Measurements from ENCODE around the gene AMPD2. TPM values are rescaled to one million over a fixed set of nuclear protein-coding genes. Genes with fewer than 3 reads are reported as not detected.

The AMPD2 gene
- total RNA-seq (2022; extraction: Qiagen RNA extraction) = 15.4 to 21.8 TPM (median 21.7 TPM) in 5 replicates

DNA sequence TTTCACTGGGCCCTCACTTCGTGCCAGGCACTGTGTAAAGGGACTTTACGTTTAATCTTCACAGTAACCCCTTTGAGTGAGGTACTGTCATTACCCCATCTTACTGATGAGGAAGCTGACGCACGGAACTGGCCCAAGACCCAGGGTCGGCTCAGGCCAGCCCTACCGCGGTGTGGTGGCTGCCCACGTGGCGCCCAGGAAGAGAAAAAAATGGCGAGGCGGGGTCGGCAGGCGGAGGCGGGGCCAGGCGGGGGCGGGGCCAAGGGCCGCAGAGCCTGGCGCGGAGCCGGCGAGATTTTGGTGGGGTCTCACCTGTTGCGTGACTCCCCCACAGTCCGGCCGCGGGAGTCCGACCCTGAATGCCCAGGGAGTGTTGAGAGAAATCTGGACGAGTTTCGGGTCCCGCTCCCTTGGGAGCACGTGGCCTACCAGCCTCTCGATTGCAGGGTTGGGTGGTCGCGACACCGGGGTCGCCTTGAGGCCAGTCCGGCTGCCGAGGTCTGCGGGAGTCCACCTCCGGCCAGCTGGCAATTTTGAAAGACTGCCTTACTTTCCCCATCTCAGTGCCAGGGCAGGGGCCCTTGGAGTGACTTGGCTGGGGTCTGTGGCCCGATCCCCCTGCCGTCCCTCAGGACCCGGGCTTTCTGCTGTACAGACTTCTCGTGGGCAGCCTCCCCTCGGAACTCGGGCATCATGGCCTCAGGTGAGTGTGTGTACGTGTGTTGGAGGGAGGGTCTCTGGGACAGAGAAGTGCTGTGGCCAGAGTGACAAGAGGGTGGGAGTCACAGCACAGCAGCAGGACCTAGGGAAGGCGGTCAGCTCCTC lies at the start of gene AMPD2, which contains the start of gene GNAT2:
TSS of gene AMPD2 (plus strand) at position 262 of the 825 bp plus-strand sequence. CDS start 1,339 bp downstream, outside the sequence.
TSS of gene GNAT2 (minus strand) at position 41 of the 825 bp plus-strand sequence. CDS start 6,746 bp downstream, outside the sequence.

DNA sequence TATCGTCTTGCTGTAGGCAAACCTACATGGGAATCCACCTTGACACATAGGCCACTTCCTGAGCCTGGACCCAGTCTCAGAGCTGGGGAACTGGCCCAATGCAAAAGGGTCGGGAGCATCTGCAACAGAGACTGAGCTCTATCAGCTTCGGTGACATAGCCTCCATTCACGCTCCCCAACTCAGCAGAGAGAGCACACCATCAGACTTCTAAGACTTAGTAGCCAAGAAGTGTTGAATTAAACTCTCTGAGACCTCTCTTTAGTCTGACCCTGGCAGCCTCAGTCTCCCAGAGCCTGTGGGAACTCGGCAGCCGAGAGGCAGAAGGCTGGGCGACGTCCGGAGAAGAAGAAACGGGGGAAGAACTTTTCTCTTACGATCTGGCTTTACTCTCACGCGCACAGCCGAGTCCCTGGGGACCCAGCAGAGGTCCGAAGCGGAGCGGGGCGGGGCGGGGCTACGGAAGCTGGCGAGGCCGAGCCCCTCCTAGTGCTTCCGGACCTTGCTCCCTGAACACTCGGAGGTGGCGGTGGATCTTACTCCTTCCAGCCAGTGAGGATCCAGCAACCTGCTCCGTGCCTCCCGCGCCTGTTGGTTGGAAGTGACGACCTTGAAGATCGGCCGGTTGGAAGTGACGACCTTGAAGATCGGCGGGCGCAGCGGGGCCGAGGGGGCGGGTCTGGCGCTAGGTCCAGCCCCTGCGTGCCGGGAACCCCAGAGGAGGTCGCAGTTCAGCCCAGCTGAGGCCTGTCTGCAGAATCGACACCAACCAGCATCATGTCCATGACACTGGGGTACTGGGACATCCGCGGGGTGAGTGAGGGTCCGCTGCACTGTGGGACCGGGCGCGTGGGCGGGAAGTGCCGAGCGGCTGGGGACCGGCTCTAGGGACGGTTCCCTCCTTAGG lies 36.2 kb downstream of the AMPD2 start, which contains the start of gene GSTM4:
TSS of gene GSTM4 (plus strand) at position 485 of the 905 bp plus-strand sequence. CDS start at position 776, 291 bp downstream.

DNA sequence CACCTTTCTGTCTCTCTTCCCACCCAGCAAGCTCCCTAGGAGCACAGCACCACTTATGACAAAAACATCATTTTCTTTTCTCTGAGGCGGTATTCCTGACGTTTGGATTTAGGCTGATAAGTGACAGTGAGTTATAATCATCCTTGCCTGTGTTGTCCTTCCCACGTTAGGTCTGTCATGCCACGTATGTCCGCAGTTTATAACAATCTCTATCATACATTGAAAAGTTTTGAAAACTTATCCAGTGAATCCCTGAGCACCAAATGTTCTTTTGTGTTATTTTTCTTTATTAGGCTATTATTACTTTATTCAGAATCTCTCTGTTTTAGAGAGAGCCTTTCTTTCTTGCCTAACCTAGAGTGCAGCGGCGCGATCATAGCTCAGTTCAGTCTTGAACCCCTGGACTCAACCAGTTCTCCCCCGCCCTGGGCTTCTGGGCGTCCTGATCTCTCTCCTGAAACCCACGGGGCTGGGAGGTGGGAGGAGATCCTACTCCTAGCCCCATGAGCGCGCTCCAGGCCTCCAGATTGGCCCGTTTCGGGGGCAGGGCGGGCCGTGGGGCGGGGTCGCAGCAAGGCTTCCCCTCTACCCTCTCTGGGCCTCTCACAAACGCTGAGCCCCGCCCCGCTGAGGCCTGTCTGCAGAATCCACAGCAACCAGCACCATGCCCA lies 48.0 kb downstream of the AMPD2 start, which contains the start of gene GSTM2:
TSS of gene GSTM2 (plus strand) at position 606 of the 671 bp plus-strand sequence. CDS start at position 665, 59 bp downstream.

Other genes with a start within 250 kb of the AMPD2 start
- gene SORT1, start 221.9 kb upstream of the AMPD2 start, total RNA-seq (2022; extraction: Qiagen RNA extraction) = 4.4 to 5.4 TPM (median 5.1 TPM) in 5 replicates
- gene PSMA5, start 193.4 kb upstream of the AMPD2 start, total RNA-seq (2022; extraction: Qiagen RNA extraction) = 86.2 to 112 TPM (median 87.9 TPM) in 5 replicates
- 0.09 to 0.17 TPM (median 0.11 TPM) in 5 replicates for gene SYPL2, start 153.3 kb upstream of the AMPD2 start, total RNA-seq (2022; extraction: Qiagen RNA extraction)
- gene ATXN7L2, start 135.9 kb upstream of the AMPD2 start, total RNA-seq (2022; extraction: Qiagen RNA extraction) = 1.4 to 2.4 TPM (median 2.1 TPM) in 5 replicates
- 3.8 to 5.1 TPM (median 4.5 TPM) in 5 replicates for gene CYB561D1, start 125.7 kb upstream of the AMPD2 start, total RNA-seq (2022; extraction: Qiagen RNA extraction)
- gene AMIGO1, start 110.1 kb upstream of the AMPD2 start, total RNA-seq (2022; extraction: Qiagen RNA extraction) = 0.99 to 1.7 TPM (median 1.4 TPM) in 5 replicates
- 0.06 TPM in 1 of 5 replicates, not detected in the others for gene GPR61, start 80.0 kb upstream of the AMPD2 start, total RNA-seq (2022; extraction: Qiagen RNA extraction)
- gene GNAI3, start 71.2 kb upstream of the AMPD2 start, total RNA-seq (2022; extraction: Qiagen RNA extraction) = 5.1 to 5.8 TPM (median 5.5 TPM) in 5 replicates
- 0.08 to 0.38 TPM (median 0.15 TPM) in 5 replicates for gene GNAT2, start 221 bp upstream of the AMPD2 start, total RNA-seq (2022; extraction: Qiagen RNA extraction)
- 8.3 to 10.3 TPM (median 9.3 TPM) in 5 replicates for gene GSTM4, start 36.3 kb downstream of the AMPD2 start, total RNA-seq (2022; extraction: Qiagen RNA extraction)
- gene GSTM2, start 48.2 kb downstream of the AMPD2 start, total RNA-seq (2022; extraction: Qiagen RNA extraction) = 2.7 to 4.8 TPM (median 3.5 TPM) in 5 replicates
- gene GSTM1, start 68.0 kb downstream of the AMPD2 start, total RNA-seq (2022; extraction: Qiagen RNA extraction) = 0.21 TPM in 1 of 5 replicates, not detected in the others
- gene GSTM5, start 92.4 kb downstream of the AMPD2 start, total RNA-seq (2022; extraction: Qiagen RNA extraction) = not detected in 5 replicates
- 18.5 to 26.7 TPM (median 21.2 TPM) in 5 replicates for gene GSTM3, start 121.2 kb downstream of the AMPD2 start, total RNA-seq (2022; extraction: Qiagen RNA extraction)
- 0.43 to 0.67 TPM (median 0.56 TPM) in 5 replicates for gene EPS8L3, start 144.1 kb downstream of the AMPD2 start, total RNA-seq (2022; extraction: Qiagen RNA extraction)